ENCODE results near the gene BRD4.

The BRD4 gene

GRCh38 chr19:15305582-15306334 is 26.6 kb downstream of the BRD4 start:
- no peak for TF ChIP-seq CTCF (IDR thresholded peaks at IDR 0.05; ENCODE audit: insufficient read depth, low read depth, low read length, missing control alignments)
- H3K4me3 ChIP-seq (ENCODE audit: low read length), result no peak overlapping the region
- no peak for DNase-seq (ENCODE audit: low read depth)

DNA sequence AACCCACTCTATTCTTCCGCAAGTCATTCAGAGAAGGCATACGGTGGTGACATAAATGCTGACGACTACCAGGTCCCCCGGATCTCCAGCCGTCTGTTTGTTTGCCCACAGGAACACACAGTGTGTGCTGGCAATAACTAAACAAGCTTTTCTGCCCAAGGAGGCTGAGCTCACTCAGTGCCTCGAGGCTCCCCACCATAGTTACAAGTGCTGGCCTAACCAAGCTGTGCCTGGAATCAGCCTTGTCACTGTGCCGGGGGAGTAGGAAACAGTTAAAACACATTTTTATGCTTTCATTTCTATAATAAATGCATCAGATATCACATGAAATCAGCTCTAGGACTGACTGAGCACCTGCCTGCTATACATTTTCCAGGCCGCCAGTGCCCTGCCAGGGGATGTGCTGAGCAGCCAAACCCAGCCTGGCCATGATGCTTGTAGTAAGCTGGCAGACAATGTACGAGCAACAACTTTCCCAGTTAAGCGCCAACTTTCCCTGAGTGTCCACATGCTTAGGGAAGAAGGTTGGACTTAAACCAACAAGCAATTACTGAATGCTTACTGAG is 28.1 kb downstream of the BRD4 start:
- no peak for TF ChIP-seq CTCF (IDR thresholded peaks at IDR 0.05; ENCODE audit: insufficient read depth, low read depth, low read length, missing control alignments)
- peak; percentile 48 for DNase-seq (ENCODE audit: low read depth)
- H3K4me3 ChIP-seq (ENCODE audit: low read length), result no peak overlapping the region

DNA sequence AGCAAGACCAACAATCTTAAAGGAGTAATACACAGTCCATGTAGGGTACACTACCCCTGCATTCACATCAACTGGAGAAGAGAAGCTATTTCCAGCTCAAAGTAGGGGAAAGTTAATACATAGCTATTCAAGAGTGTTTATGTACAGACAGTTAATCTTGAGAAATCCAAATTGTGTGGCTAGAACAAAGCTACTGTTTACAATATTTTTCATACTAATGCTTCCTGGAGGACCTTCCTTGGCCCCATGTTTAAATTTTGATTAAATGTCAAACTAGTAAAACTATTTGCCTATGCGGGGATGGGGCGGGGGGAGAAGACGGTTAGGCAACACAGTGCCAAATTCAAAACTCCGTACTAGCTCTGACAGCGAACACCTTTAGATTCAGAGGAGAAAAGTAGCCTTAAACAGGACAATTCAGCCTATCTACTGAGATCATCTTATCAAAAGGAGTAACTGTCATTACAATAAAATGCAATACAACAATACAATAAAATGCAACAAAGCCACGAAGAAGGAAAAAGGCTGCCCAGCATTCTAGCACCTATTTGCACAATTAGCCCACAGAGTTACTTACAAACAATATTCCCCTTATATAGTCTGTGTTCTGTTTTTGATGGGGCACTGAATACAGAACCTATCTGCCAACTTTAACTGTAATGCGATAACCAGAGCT is 29.1 kb downstream of the BRD4 start:
- no peak for TF ChIP-seq CTCF (IDR thresholded peaks at IDR 0.05; ENCODE audit: insufficient read depth, low read depth, low read length, missing control alignments)
- DNase-seq (ENCODE audit: low read depth), result no peak
- no peak overlapping the region for H3K4me3 ChIP-seq (ENCODE audit: low read length)

DNA sequence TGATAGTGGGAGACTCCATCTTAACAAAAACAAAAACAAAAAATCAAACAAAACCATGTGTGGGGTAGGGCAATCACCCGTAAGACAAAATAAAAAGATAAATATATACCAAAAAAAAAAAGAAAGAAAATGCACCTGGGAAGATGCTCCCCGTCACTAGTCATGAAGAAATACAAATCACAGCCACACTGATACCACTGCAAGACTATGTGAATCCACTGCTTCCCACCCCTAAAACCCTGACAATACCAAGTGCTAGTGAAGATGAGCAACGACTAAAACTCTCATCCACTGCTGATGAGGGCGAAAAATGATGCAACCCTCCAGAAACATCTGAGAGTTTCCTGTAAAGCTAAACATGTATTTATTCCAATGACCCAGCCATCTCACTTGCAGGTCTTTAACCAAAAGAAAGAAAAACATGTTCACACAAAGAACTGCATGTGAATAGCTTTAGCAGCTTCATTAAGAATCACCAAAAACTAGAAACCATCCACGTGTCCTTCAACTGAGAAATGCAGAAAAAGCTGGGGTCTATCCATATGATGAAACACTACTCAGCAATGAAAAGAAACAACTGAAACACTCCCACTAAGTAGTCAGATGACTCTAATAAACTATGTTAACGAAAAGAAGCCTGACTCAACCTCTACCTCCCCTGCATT is 31.7 kb downstream of the BRD4 start:
- peak; percentile 50 for DNase-seq (ENCODE audit: low read depth)
- H3K4me3 ChIP-seq (ENCODE audit: low read length), result no peak overlapping the region
- no peak for TF ChIP-seq CTCF (IDR thresholded peaks at IDR 0.05; ENCODE audit: insufficient read depth, low read depth, low read length, missing control alignments)

- no peak for TF ChIP-seq CTCF (IDR thresholded peaks at IDR 0.05; ENCODE audit: insufficient read depth, low read depth, low read length, missing control alignments)
- no peak overlapping the region for H3K4me3 ChIP-seq (ENCODE audit: low read length)
- peak; percentile 48 for DNase-seq (ENCODE audit: low read depth)
Observed at GRCh38 chr19:15299568-15300409, 32.5 kb downstream of the BRD4 start.

GRCh38 chr19:15298847-15299567 is 33.3 kb downstream of the BRD4 start:
- no peak for TF ChIP-seq CTCF (IDR thresholded peaks at IDR 0.05; ENCODE audit: insufficient read depth, low read depth, low read length, missing control alignments)
- H3K4me3 ChIP-seq (ENCODE audit: low read length), result no peak overlapping the region
- DNase-seq (ENCODE audit: low read depth), result no peak

Measured in epithelial cell of esophagus (primary cell).